Adrenal gland (tissue), 5 donors: ENCODE measurements around the gene AKAP13.

Source experiments
- POLR2A ChIP-seq, 2 donors: fragments of 450-650 bp; IDR thresholded peaks; one replicate each; pipeline ENCODE4 v1.6.1; 2017; ENCODE audit warnings: antibody characterized with exemption in 2 of 2, mild to moderate bottlenecking in 2 of 2, moderate library complexity in 1 of 2
- TF ChIP-seq, protein P1 (sequence below), 6 experiments: fragments of 450-650 bp in 4 of 6; fragments of 200-600 bp in 2 of 6; sonication (generic) in 1 of 6; IDR thresholded peaks; 1 replicate in 5 of 6; 2 replicates in 1 of 6; pipeline versions ENCODE4 v1.5.1 to v1.8.0; 2016 to 2021; ENCODE audit warnings: antibody characterized with exemption in 6 of 6, mild to moderate bottlenecking in 2 of 6, moderate library complexity in 1 of 6
- donor health status: DM: no; HTN: no; CAD: no.

GRCh38 chr15:85396554-85396953 is 16.2 kb downstream of the AKAP13 start:
- TF ChIP-seq, protein P1, sequence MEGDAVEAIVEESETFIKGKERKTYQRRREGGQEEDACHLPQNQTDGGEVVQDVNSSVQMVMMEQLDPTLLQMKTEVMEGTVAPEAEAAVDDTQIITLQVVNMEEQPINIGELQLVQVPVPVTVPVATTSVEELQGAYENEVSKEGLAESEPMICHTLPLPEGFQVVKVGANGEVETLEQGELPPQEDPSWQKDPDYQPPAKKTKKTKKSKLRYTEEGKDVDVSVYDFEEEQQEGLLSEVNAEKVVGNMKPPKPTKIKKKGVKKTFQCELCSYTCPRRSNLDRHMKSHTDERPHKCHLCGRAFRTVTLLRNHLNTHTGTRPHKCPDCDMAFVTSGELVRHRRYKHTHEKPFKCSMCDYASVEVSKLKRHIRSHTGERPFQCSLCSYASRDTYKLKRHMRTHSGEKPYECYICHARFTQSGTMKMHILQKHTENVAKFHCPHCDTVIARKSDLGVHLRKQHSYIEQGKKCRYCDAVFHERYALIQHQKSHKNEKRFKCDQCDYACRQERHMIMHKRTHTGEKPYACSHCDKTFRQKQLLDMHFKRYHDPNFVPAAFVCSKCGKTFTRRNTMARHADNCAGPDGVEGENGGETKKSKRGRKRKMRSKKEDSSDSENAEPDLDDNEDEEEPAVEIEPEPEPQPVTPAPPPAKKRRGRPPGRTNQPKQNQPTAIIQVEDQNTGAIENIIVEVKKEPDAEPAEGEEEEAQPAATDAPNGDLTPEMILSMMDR (IDR thresholded peaks at IDR 0.05): no peak
- TF ChIP-seq POLR2A (IDR thresholded peaks at IDR 0.05): no peak
